RPMI7951 (cell line): ENCODE results near the gene HMGA1. TPM values are rescaled to one million over a fixed set of nuclear protein-coding genes. Genes with fewer than 3 reads are reported as not detected.
"Not testable (repeated sequence)": the region's sequence is repeated elsewhere in the genome, so short reads cannot be mapped to it uniquely, and the experiment has no call there.

Experiments
- DNase-seq: peaks from one replicate; pipeline ENCODE4 v3.0.0-alpha.2; 2012; ENCODE audit warnings: low read depth
- total RNA-seq: library from RNA; depleted of rRNA; stranded (reverse); fragments of >200 nt; shearing (Covaris generic); gene quantifications from 2 replicates; pipeline ENCODE4 v1.2.3, GENCODE V29; 2014

HMGA1 gene
- total RNA-seq, 1 experiment from 2014 or later = 398 TPM

- DNase-seq = no peak
These were observed 24.0 kb downstream of the HMGA1 start for GRCh38 chr6:34260576-34261267.

GRCh38 chr6:34263484-34263883 is 26.8 kb downstream of the HMGA1 start:
- DNase-seq = not testable (repeated sequence)

- no peak for DNase-seq
These were observed 31.1 kb downstream of the HMGA1 start for GRCh38 chr6:34267746-34268145.

GRCh38 chr6:34269132-34269531 is 32.5 kb downstream of the HMGA1 start:
- DNase-seq = not testable (repeated sequence)

GRCh38 chr6:34269658-34270341 is 33.1 kb downstream of the HMGA1 start:
- not testable (repeated sequence) for DNase-seq

- no peak for DNase-seq
These were observed 35.6 kb downstream of the HMGA1 start for GRCh38 chr6:34272013-34272926.

GRCh38 chr6:34273242-34273805 is 36.7 kb downstream of the HMGA1 start:
- no peak for DNase-seq

GRCh38 chr6:34274129-34274528 is 37.5 kb downstream of the HMGA1 start:
- no peak for DNase-seq

- no peak for DNase-seq
These were observed 38.6 kb downstream of the HMGA1 start for GRCh38 chr6:34275128-34275804.

GRCh38 chr6:34276191-34276590 is 39.5 kb downstream of the HMGA1 start:
- DNase-seq = no peak

GRCh38 chr6:34276881-34277762 is 40.4 kb downstream of the HMGA1 start:
- no peak for DNase-seq

- DNase-seq = no peak
These were observed 41.1 kb downstream of the HMGA1 start for GRCh38 chr6:34277763-34278112.

- DNase-seq = no peak
These were observed 42.2 kb downstream of the HMGA1 start for GRCh38 chr6:34278833-34279232.

- no peak for DNase-seq
These were observed 43.5 kb downstream of the HMGA1 start for GRCh38 chr6:34280216-34280615.

- no peak for DNase-seq
These were observed 45.1 kb downstream of the HMGA1 start for GRCh38 chr6:34281702-34282334.

GRCh38 chr6:34284563-34285447 is 48.1 kb downstream of the HMGA1 start:
- DNase-seq = no peak

- no peak for DNase-seq
These were observed 48.9 kb downstream of the HMGA1 start for GRCh38 chr6:34285448-34286164.

- DNase-seq = no peak
These were observed 51.9 kb downstream of the HMGA1 start for GRCh38 chr6:34288581-34288980.
